Measurements from ENCODE around the gene SERPINA3. TPM values are rescaled to one million over a fixed set of nuclear protein-coding genes. Genes with fewer than 3 reads are reported as not detected.

SERPINA3 gene
- total and polyA plus RNA-seq, 2 of the 8 experiments (the other 6 are each of a cell fraction or from before 2014, with no cell fraction given): not detected

DNA sequence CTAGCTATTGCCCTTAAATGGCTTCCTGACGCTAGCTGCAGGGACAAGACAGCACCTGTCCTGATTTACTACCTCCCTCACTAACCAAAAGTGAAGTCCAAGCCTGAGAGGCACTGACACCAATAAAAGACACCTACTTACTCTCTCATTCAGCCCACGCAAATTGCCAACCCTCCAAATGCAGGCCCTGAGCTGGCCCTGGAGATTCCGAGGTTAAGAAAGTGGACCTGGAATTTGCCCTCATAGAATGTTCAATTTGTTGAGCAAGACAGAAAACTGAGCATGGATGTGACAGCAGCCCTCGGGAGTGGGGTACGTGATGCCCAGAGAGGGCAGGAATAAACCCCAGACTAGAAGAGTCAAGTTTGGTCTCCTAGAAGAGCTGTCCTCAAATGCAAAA lies 16.4 kb downstream of the SERPINA3 start (continued):
- TF ChIP-seq, protein P1, sequence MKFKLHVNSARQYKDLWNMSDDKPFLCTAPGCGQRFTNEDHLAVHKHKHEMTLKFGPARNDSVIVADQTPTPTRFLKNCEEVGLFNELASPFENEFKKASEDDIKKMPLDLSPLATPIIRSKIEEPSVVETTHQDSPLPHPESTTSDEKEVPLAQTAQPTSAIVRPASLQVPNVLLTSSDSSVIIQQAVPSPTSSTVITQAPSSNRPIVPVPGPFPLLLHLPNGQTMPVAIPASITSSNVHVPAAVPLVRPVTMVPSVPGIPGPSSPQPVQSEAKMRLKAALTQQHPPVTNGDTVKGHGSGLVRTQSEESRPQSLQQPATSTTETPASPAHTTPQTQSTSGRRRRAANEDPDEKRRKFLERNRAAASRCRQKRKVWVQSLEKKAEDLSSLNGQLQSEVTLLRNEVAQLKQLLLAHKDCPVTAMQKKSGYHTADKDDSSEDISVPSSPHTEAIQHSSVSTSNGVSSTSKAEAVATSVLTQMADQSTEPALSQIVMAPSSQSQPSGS (IDR thresholded peaks at IDR 0.05; ENCODE audit: low read length): no peak
